Lower lobe of right lung (tissue), 2 donors: ENCODE measurements around the gene SLC39A1. TPM values are rescaled to one million over a fixed set of nuclear protein-coding genes. Genes with fewer than 3 reads are reported as not detected.
A peak's percentile ranks its signal among the peaks of the same experiment; 100 is the strongest.

Source experiments
- ATAC-seq, 2 donors: fragments of 200-7000 bp; cut with Tn5 transposase; one replicate each; pipeline ENCODE4 v1.9.1; 2020 to 2022; ENCODE audit warnings: mild to moderate bottlenecking in 2 of 2, moderate library complexity in 2 of 2
- DNase-seq: peaks from one replicate; pipeline ENCODE4 v3.0.0-alpha.2; 2020
- H3K27ac ChIP-seq: fragments of 200-600 bp; one replicate; pipeline ENCODE4 v1.8.0; 2022
- H3K27me3 ChIP-seq: fragments of 200-600 bp; one replicate; pipeline ENCODE4 v1.8.0; 2022; ENCODE audit warnings: low read depth
- H3K36me3 ChIP-seq: fragments of 200-600 bp; one replicate; pipeline ENCODE4 v1.8.0; 2022; ENCODE audit warnings: mild to moderate bottlenecking
- H3K4me1 ChIP-seq: fragments of 200-600 bp; one replicate; pipeline ENCODE4 v1.8.0; 2022
- H3K4me3 ChIP-seq: fragments of 200-600 bp; one replicate; pipeline ENCODE4 v1.8.0; 2022; ENCODE audit warnings: mild to moderate bottlenecking
- H3K9me3 ChIP-seq: fragments of 200-600 bp; one replicate; pipeline ENCODE4 v1.8.0; 2022
- CTCF ChIP-seq: fragments of 200-600 bp; IDR thresholded peaks from one replicate; pipeline ENCODE4 v1.8.0; 2022; ENCODE audit warnings: antibody characterized with exemption, mild to moderate bottlenecking
- intact Hi-C: fragments of 100-400 bp; cut with DNase I; formaldehyde crosslinking; loops from one replicate; pipeline ENCODE4 v1.11.0; 2022
- total RNA-seq: library from RNA; stranded (reverse); fragmentation: NEBNext Ultra II Directional; extraction: Animal tissue kit (Norgen Biotek cat#: 25700); gene quantifications from one replicate; pipeline ENCODE4 v1.2.1, GENCODE V29; 2021
- donor health status: DM: no; HTN: yes; CAD: no; lungs with severe emphysema.

Gene SLC39A1
- total RNA-seq, 1 donor from 2014 or later, result 98.4 TPM

- DNase-seq (peak; percentile 83), ATAC-seq (peak; percentile 64 to 71)
- Histone ChIP-seq H3K36me3 (peaks cover 66% of the 10 kb centered on the region), H3K9me3 (no peaks in the 10 kb centered on the region), H3K27ac (peak overlapping the region; percentile 93), H3K27me3 (no peaks in the 10 kb centered on the region), H3K4me3 (peak overlapping the region; percentile 88), H3K4me1 (peaks cover 34% of the 10 kb centered on the region)
- intact Hi-C loops, result no loop called here
- TF ChIP-seq CTCF, result no peak
Observed at GRCh38 chr1:153945131-153945794, 18.1 kb downstream of the SLC39A1 start.

GRCh38 chr1:153944827-153945117, 18.6 kb downstream of the SLC39A1 start:
- H3K27ac ChIP-seq, result peak overlapping the region; percentile 93
- ATAC-seq, result no peak
- no peaks in the 10 kb centered on the region for H3K9me3 ChIP-seq
- H3K4me1 ChIP-seq, result peaks cover 34% of the 10 kb centered on the region
- no peak for DNase-seq
- no peaks in the 10 kb centered on the region for H3K27me3 ChIP-seq
- H3K36me3 ChIP-seq, result peaks cover 66% of the 10 kb centered on the region
- TF ChIP-seq CTCF, result no peak
- intact Hi-C loops, result no loop called here
- H3K4me3 ChIP-seq, result peak overlapping the region; percentile 88

- Histone ChIP-seq H3K4me1 (peaks cover 34% of the 10 kb centered on the region), H3K27me3 (no peaks in the 10 kb centered on the region), H3K36me3 (peaks cover 66% of the 10 kb centered on the region), H3K9me3 (no peaks in the 10 kb centered on the region), H3K27ac (peak overlapping the region; percentile 93), H3K4me3 (peak overlapping the region; percentile 88)
- intact Hi-C loops, result no loop called here
- no peak for TF ChIP-seq CTCF
- DNase-seq (no peak), ATAC-seq (no peak)
Observed at GRCh38 chr1:153944005-153944826, 19.1 kb downstream of the SLC39A1 start.

- peaks cover 34% of the 10 kb centered on the region for H3K4me1 ChIP-seq
- no peaks in the 10 kb centered on the region for H3K27me3 ChIP-seq
- peaks cover 66% of the 10 kb centered on the region for H3K36me3 ChIP-seq
- no peak overlapping the region for H3K4me3 ChIP-seq
- ATAC-seq (no peak), DNase-seq (no peak)
- no peak overlapping the region for H3K27ac ChIP-seq
- no peaks in the 10 kb centered on the region for H3K9me3 ChIP-seq
- intact Hi-C loops, result no loop called here
- TF ChIP-seq CTCF, result no peak
Observed at GRCh38 chr1:153942766-153943549, 20.4 kb downstream of the SLC39A1 start.

- no peak for TF ChIP-seq CTCF
- peaks cover 68% of the 10 kb centered on the region for H3K36me3 ChIP-seq
- H3K27me3 ChIP-seq, result no peaks in the 10 kb centered on the region
- H3K4me3 ChIP-seq, result no peak overlapping the region
- DNase-seq (no peak), ATAC-seq (no peak)
- H3K4me1 ChIP-seq, result peaks cover 29% of the 10 kb centered on the region
- H3K27ac ChIP-seq, result no peak overlapping the region
- H3K9me3 ChIP-seq, result no peaks in the 10 kb centered on the region
- intact Hi-C loops, result no loop called here
Observed at GRCh38 chr1:153941826-153942725, 21.3 kb downstream of the SLC39A1 start.
